Activated CD8-positive, alpha-beta T cell treated with anti-CD3 and anti-CD28 coated beads for 36 hours (primary cell): ENCODE data around the gene TET1. TPM values are rescaled to one million over a fixed set of nuclear protein-coding genes. Genes with fewer than 3 reads are reported as not detected.
"Not testable (repeated sequence)": the region's sequence is repeated elsewhere in the genome, so short reads cannot be mapped to it uniquely, and the experiment has no call there.

Experiments
- ATAC-seq: fragments of 200-7000 bp; cut with Tn5 transposase; one replicate; pipeline ENCODE4 v1.10.0; 2021; ENCODE audit warnings: mild to moderate bottlenecking, moderate library complexity
- CTCF ChIA-PET: fragments of 350-600 bp; sonication (Branson Sonifier 250); formaldehyde crosslinking; loops from one replicate; lab custom pipeline; 2021; ENCODE audit warnings: antibody characterized with exemption; lab: Charles Lee
- POLR2A ChIA-PET: fragments of 350-600 bp; sonication (Branson Sonifier 250); formaldehyde crosslinking; loops from one replicate; lab custom pipeline; 2021; ENCODE audit warnings: antibody characterized with exemption; lab: Charles Lee
- DNase-seq: peaks from one replicate; pipeline ENCODE4 v3.0.0-alpha.2; 2020
- H3K27ac Mint-ChIP-seq: one replicate; pipeline ENCODE4 v1.8.0; 2021; ENCODE audit warnings: mild to moderate bottlenecking, mixed read lengths
- H3K27me3 Mint-ChIP-seq: one replicate; pipeline ENCODE4 v1.8.0; 2021; ENCODE audit warnings: mixed read lengths
- H3K36me3 Mint-ChIP-seq: one replicate; pipeline ENCODE4 v1.8.0; 2021; ENCODE audit warnings: low read depth, mixed read lengths
- H3K4me1 Mint-ChIP-seq: one replicate; pipeline ENCODE4 v1.8.0; 2021; ENCODE audit warnings: low read depth, mixed read lengths
- H3K4me3 Mint-ChIP-seq: one replicate; pipeline ENCODE4 v1.8.0; 2021; ENCODE audit warnings: mild to moderate bottlenecking, moderate library complexity, mixed read lengths
- H3K9me3 Mint-ChIP-seq: one replicate; pipeline ENCODE4 v1.8.0; 2021; ENCODE audit warnings: mixed read lengths
- intact Hi-C: fragments of 100-400 bp; cut with micrococcal nuclease; formaldehyde crosslinking; loops from one replicate; pipeline ENCODE4 v1.10.0; 2022
- total RNA-seq, 2 experiments: library from RNA; stranded (reverse); gene quantifications; one replicate each; pipeline ENCODE4 v1.2.3, GENCODE V29; 2021
- TF ChIP-seq, protein P1 (sequence below): fragments of 200-600 bp; IDR thresholded peaks from one replicate; pipeline ENCODE4 v1.8.0; 2022; ENCODE audit warnings: antibody characterized with exemption, mild to moderate bottlenecking

Gene TET1
- total RNA-seq, 2 experiments from 2014 or later: 1.1 to 1.3 TPM

DNA sequence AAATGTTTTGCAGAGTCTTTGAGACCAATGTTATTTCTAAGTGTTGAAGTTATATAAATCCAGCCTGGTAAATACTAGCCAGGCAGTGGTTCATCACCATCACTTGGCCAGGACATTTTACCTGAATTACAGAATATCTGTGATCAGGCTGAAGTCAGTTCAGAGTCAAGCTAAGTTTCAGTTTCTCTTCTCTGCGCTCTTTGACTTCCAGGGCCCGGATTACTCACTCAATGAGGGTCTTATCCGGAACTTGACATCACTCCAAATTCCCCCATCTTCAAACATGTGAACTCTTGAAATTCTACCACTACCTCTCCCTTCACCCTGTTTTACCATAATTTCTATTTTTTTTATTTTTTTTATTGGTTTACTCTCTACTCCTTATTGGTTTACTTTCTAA, 124.3 kb downstream of the TET1 start:
- POLR2A ChIA-PET: no interaction called here
- Mint-ChIP-seq H3K9me3 (no peaks in the 10 kb centered on the region), H3K36me3 (peaks cover 3% of the 10 kb centered on the region), H3K27me3 (no peaks in the 10 kb centered on the region), H3K4me1 (peaks cover 2% of the 10 kb centered on the region), H3K27ac (peak overlapping the region; percentile 69), H3K4me3 (peak overlapping the region; percentile 52)
- TF ChIP-seq, protein P1, sequence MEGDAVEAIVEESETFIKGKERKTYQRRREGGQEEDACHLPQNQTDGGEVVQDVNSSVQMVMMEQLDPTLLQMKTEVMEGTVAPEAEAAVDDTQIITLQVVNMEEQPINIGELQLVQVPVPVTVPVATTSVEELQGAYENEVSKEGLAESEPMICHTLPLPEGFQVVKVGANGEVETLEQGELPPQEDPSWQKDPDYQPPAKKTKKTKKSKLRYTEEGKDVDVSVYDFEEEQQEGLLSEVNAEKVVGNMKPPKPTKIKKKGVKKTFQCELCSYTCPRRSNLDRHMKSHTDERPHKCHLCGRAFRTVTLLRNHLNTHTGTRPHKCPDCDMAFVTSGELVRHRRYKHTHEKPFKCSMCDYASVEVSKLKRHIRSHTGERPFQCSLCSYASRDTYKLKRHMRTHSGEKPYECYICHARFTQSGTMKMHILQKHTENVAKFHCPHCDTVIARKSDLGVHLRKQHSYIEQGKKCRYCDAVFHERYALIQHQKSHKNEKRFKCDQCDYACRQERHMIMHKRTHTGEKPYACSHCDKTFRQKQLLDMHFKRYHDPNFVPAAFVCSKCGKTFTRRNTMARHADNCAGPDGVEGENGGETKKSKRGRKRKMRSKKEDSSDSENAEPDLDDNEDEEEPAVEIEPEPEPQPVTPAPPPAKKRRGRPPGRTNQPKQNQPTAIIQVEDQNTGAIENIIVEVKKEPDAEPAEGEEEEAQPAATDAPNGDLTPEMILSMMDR: no peak
- CTCF ChIA-PET: no interaction called here
- intact Hi-C loops: no loop called here
- ATAC-seq (peak; percentile 77), DNase-seq (peak; percentile 15)

DNA sequence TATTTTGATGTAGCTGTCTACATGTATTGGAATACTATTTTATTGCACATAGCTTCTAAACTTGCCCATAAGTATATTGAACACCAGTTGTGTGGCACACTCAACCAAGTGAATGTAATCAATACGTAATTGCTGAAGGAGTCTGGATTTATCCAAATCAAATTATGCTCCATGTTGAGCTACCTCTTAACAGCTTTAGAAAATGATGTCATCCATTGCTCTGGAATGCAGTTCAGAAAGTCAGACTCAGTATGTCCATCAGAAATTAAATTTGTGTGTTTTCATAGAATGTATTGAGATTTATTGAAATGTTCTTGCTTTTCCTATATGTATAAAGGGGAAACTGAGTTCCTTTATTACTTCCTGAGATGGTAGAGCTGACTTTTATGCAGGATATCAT, 135.9 kb downstream of the TET1 start:
- DNase-seq: no peak

DNA sequence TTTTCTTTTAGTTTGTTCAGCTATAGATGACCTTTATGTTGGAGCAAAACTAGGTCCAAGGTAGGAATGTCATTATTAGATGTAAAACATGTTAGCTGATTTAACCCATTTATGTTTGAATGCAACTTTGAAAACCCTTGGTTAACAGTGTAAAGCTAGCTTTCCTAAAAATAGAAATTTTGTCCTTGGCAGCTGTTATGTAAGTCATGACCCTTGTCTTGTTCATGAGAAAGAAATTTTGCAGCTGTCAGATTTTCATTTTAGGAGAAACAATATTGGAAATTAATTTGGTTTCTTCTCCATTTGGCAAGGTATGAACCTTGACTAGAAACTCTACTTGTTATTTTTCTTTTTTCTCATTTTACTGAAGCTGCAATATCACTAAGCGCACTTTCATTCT, 137.0 kb downstream of the TET1 start:
- H3K4me1 Mint-ChIP-seq: no peaks in the 10 kb centered on the region
- H3K9me3 Mint-ChIP-seq: no peaks in the 10 kb centered on the region
- TF ChIP-seq, protein P1: no peak
- no peak overlapping the region for H3K27ac Mint-ChIP-seq
- ATAC-seq (no peak), DNase-seq (no peak)
- no peaks in the 10 kb centered on the region for H3K36me3 Mint-ChIP-seq
- ChIA-PET POLR2A (no interaction called here), CTCF (no interaction called here)
- intact Hi-C loops: no loop called here
- no peak overlapping the region for H3K4me3 Mint-ChIP-seq
- no peaks in the 10 kb centered on the region for H3K27me3 Mint-ChIP-seq

More for the DNA sequence above, 135.9 kb downstream of the TET1 start:
- ATAC-seq: no peak
- no peaks in the 10 kb centered on the region for H3K9me3 Mint-ChIP-seq
- H3K27me3 Mint-ChIP-seq: no peaks in the 10 kb centered on the region
- H3K36me3 Mint-ChIP-seq: no peaks in the 10 kb centered on the region
- ChIA-PET CTCF (interaction anchor here (1.5 kb wide), 1 partner anchor 145 kb away, joined by 4 read pairs; no protein-coding TSS in a partner anchor), POLR2A (interaction anchor here (0.6 kb wide), 1 partner anchor 506 kb away, joined by 4 read pairs; no protein-coding TSS in a partner anchor)
- H3K27ac Mint-ChIP-seq: no peak overlapping the region
- no peak overlapping the region for H3K4me3 Mint-ChIP-seq
- TF ChIP-seq, protein P1: no peak
- no peaks in the 10 kb centered on the region for H3K4me1 Mint-ChIP-seq
- intact Hi-C loops: no loop called here

DNA sequence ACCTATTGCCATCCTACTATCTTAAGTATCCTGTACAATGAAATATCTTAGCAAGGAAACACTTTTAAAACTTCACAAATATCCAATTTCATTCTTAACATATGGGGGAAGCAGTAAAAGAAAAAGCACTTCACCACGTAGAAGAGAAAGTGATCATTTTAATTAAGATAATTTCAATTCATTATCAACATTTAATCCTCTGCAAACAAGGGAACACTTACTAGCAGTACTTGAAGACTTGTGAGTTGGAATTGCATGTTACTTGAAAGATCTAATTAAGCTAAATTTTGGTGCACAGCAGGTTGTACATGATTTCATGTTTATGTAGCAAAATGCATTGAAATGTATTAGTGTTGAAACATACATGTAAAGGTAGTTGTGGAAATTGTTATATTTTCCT, 140.1 kb downstream of the TET1 start:
- ATAC-seq: no peak

DNA sequence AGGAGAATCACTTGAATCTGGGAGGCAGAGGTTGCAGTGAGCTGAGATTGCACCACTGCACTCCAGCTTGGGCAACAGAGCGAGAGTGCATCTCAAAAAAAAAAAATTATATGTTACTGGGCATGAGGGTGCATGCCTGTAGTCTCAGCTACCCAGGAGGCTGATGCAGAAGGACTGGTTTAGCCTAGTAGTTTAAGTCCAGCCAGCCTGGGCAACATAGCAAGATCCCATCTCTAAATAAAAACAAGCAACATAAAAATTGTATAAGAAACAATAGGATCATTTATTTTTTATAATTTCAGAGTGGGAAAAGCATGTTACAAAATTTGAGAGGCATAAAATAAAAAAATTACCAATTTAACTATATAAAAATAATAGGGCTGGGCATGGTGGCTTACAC, 145.4 kb downstream of the TET1 start:
- POLR2A ChIA-PET: no interaction called here
- no peaks in the 10 kb centered on the region for H3K4me1 Mint-ChIP-seq
- H3K9me3 Mint-ChIP-seq: no peaks in the 10 kb centered on the region
- H3K27me3 Mint-ChIP-seq: no peaks in the 10 kb centered on the region
- no peak for DNase-seq
- no peak overlapping the region for H3K4me3 Mint-ChIP-seq
- no peak overlapping the region for H3K27ac Mint-ChIP-seq
- CTCF ChIA-PET: interaction anchor here (0.7 kb wide), 1 partner anchor 42 kb away, joined by 3 read pairs; no protein-coding TSS in a partner anchor
- no peak for ATAC-seq
- TF ChIP-seq, protein P1: no peak
- intact Hi-C loops: no loop called here
- no peaks in the 10 kb centered on the region for H3K36me3 Mint-ChIP-seq

More for the DNA sequence above, 140.1 kb downstream of the TET1 start:
- CTCF ChIA-PET: interaction anchor here (0.7 kb wide), 1 partner anchor 150 kb away, joined by 3 read pairs; no protein-coding TSS in a partner anchor
- no peak overlapping the region for H3K4me3 Mint-ChIP-seq
- no peak for DNase-seq
- no peaks in the 10 kb centered on the region for H3K9me3 Mint-ChIP-seq
- no peaks in the 10 kb centered on the region for H3K36me3 Mint-ChIP-seq
- H3K4me1 Mint-ChIP-seq: no peaks in the 10 kb centered on the region
- H3K27me3 Mint-ChIP-seq: no peaks in the 10 kb centered on the region
- TF ChIP-seq, protein P1: no peak
- POLR2A ChIA-PET: interaction anchor here (0.6 kb wide), 2 partner anchors 45 to 249 kb away, joined by 3 read pairs; no protein-coding TSS in a partner anchor
- intact Hi-C loops: no loop called here
- no peak overlapping the region for H3K27ac Mint-ChIP-seq

DNA sequence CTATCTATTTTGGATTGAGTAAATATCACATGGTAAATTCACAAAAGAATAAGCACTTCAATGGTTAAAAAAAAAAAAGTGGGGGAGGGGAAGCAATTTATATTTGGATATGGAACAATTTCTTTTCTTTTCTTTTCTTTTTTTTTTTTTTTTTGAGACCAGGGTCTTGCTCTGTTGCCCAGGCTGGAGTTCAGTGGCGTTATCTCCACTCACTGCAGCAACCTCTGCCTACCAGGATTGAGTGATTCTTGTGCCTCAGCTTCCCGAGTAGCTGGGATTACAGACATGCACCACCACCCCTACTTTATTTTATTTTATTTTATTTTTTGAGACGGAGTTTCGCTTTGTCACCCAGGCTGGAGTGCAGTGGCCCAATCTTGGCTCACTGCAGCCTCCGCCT, 148.8 kb downstream of the TET1 start:
- H3K27ac Mint-ChIP-seq, H3K36me3 Mint-ChIP-seq, intact Hi-C loops, H3K4me3 Mint-ChIP-seq, DNase-seq, ATAC-seq, H3K4me1 Mint-ChIP-seq, H3K9me3 Mint-ChIP-seq, H3K27me3 Mint-ChIP-seq, POLR2A ChIA-PET: not testable (repeated sequence)
- CTCF ChIA-PET: interaction anchor here (2.2 kb wide), 1 partner anchor 159 kb away, joined by 8 read pairs; no protein-coding TSS in a partner anchor

DNA sequence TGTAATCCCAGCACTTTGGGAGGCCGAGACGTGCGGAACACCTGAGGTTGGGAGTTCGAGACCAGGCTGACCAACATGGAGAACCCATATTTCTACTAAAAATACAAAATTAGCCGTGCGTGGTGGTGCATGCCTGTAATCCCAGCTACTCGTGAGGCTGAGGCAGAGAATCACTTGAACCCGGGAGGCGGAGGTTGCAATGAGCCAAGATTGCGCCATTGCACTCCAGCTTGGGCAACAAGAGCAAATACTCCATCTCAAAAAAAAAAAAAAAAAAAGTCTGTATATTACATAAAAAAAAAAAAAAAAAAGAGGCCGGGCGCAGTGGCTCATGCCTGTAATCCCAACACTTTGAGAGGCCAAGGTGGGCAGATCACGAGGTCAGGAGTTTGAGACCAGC, 152.9 kb downstream of the TET1 start:
- H3K36me3 Mint-ChIP-seq, H3K27me3 Mint-ChIP-seq, CTCF ChIA-PET, DNase-seq, H3K4me1 Mint-ChIP-seq, H3K9me3 Mint-ChIP-seq, H3K4me3 Mint-ChIP-seq, intact Hi-C loops, H3K27ac Mint-ChIP-seq, POLR2A ChIA-PET, ATAC-seq: not testable (repeated sequence)
